ENCODE results near the gene FAAP20.

FAAP20 gene

DNA sequence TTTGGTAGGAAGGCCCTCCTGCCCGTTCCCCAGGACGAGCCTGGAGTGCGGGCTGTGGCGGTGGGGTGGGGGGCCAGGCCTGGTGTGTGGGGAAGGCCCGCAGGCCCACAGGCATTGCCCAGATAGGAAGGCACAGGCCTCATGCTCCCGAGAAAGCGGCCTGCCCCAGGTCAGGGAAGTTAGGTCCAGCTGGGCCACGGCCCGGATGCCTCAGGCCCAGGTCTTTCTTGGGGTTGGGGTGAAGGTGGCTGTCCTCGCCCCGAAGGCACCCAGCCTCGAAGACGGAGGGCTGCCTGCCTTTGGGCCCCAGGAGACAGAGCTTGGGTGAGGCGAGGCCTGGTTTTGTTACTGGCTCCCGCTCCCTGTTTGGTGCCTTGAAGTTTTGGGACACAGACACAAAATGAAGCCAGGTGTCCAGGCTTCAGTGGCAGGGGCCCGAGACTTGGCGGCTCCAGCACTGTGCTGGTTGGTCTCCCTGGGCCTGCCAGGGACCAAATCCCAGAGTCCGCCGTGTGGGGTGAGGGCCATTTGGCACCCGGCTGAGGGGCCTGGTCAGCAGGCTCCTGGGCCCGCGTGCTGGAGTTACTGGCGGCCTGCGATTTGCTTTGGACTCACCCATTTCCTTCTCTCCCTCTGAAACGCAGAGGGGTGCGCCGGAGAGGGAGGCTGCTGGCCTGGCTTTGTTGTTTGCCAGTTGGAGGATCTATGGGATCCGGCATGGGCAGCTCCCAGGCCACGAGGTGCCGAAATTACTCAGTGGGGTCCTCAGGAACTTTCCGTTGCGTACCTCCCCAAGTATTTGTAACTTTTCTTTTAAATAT is 35.5 kb upstream of the FAAP20 start:
- DNase-seq, result no peak

DNA sequence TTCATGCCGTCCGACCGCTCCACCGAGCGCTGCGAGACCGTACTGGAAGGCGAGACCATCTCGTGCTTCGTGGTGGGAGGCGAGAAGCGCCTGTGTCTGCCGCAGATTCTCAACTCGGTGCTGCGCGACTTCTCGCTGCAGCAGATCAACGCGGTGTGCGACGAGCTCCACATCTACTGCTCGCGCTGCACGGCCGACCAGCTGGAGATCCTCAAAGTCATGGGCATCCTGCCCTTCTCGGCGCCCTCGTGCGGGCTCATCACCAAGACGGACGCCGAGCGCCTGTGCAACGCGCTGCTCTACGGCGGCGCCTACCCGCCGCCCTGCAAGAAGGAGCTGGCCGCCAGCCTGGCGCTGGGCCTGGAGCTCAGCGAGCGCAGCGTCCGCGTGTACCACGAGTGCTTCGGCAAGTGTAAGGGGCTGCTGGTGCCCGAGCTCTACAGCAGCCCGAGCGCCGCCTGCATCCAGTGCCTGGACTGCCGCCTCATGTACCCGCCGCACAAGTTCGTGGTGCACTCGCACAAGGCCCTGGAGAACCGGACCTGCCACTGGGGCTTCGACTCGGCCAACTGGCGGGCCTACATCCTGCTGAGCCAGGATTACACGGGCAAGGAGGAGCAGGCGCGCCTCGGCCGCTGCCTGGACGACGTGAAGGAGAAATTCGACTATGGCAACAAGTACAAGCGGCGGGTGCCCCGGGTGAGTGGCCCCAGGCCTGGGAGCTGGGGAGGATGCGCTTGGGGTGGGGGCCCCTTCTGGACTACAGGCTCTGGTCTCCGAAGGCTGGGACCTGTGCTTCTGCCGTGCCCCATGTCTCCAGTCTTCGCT is 34.7 kb upstream of the FAAP20 start:
- DNase-seq, result peak; percentile 16 to 35

DNA sequence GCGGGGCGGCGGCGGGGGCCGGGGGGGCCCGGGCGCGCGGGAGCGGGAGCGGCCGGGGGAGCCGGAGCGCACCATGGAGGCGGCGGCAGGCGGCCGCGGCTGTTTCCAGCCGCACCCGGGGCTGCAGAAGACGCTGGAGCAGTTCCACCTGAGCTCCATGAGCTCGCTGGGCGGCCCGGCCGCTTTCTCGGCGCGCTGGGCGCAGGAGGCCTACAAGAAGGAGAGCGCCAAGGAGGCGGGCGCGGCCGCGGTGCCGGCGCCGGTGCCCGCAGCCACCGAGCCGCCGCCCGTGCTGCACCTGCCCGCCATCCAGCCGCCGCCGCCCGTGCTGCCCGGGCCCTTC is 34.1 kb upstream of the FAAP20 start:
- DNase-seq, result no peak

DNA sequence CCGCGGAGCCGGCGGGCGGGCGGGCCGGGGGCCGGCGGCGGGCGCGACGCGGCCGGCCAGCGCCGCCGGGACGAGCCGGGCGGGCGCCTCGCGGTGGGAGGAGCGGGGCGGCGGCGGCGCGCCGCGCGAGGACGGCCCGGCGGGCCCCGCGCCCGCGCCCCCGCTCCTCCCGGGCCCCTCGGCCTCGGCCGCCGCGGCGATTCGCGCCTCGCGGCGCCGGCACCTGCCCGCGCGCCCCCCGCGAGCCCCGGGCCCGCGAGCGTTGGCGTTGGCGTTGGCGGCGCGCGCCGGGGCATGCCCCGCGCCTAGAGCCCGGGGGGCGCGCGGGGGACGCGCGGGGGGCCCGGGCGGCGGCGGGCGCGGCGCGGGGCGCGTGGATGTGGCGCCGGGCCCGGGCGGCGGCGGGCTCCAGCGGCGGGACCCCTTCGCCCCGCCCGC is 33.6 kb upstream of the FAAP20 start, which contains the start of gene SKI:
SKI (plus strand) TSS at position 163 of the 438 bp plus-strand sequence. CDS start 448 bp downstream, outside the sequence.
- no peak for DNase-seq

DNA sequence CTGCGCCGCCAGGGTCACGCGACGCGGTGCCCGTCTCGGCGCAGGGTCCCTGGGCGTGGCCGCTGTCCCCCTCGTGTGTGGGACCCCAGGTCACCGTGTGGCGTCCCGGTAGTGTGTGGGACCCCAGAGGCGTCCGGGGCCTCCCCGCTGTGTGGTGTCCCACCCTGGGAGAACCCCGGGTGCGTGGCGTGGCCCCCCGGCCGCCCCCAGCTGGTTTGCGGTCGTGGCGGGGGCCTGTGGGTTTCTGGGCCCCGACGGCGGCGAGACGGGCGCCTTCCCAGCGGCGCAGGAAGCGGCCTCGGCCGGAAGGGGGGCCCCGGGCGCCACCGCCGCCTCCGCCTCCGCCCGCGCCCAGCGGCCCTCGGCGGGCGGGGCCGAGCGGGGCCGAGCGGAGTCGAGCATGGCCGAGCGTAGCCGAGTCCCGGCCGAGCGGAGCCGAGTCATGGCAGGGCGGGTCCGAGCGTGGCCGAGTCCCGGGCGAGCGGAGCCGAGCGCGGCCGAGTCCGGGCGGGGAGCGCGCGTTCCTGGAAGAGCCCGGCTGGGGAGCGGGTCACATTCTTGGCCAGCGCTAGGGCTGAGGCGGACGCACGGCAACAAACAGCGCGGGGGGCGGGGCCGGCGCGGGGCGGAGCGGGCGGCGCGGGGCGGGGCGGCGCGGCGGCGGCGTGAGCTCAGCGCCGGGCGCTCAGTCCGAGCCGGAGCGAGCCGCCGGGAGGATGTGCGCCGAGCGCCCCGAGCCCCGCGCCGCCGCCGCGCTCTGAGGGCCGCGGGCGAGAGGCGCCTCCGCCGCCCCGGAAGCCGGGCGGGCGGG is 33.0 kb upstream of the FAAP20 start:
- DNase-seq, result peak; percentile 86 to 89

DNA sequence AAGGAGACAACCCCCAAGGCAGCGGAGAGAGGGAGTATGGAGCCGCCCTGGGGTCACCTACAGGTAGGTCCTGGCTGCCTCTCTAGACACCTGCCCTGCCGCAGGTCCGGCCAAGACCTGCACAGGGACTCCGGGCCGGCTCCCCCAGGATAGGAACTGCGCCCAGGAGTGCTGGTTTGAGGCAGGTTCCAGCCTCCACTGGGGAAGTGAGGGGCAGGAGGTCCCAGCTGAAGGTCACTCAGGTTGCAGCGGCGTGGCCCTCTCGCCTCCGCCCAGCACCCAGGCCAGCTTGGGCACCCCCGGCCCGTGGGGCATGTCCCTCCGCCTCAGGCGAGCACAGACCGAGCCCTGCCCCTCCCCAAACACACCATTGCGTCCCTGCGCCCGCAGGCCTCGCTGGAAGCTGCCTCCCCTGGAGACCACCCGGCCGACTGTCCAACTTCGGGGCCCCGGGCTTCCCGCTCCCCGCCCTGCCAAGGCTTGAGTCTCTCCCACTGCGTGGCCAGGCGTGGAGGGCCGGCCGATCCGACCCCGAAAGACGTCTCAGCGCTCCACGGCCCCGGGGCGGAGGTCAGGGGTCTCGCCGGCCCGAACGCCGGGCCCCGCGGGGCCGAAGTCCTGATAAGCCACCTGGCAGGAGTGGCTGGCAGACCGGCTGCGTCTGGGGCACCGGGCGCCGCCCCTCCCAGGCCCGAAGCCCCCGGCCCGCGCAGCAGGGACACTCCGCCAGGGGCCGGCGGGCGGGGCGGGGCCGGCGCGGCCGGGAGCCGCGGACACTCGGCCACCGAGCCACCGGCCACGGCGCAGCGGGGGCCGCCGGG is 32.2 kb upstream of the FAAP20 start:
- no peak for DNase-seq

DNA sequence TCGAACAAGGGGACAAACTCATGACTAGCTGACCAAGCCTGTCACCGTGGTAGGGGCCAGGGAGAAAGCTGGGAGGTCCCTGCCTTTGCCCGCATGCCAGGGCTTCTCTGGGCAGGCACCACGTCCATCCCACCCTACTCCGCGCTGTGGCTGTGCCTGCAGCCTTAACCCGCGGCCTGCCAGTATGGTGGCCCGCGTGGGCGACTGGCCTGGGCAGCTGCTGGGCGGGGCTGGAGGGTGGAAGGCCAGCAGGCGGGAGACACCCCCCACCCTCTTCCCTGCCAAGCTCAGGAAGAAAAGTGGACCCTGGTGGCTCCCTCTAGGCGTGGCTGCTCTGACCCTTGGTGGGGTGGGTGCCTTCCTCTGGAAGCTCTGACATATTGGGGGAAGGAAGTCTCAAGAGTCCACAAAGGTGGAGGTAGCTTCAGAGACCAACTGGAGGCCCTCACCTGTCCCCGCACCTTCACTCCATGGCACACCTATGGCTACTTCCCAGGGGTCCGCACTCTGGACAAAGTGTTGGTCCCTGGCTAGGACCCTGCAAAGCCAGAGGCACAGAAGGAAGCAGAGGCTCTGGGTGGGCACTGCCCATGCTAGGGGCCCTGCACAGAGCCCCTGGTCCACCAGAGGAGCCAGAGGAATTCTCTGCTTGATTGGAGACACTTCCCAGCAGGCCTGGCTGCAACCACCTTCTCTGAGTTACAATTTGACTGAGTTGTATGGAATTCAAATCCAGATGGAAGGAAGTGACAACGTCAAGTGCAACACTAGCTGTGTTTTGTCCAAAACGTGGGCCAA is 30.3 kb upstream of the FAAP20 start:
- no peak for DNase-seq

DNA sequence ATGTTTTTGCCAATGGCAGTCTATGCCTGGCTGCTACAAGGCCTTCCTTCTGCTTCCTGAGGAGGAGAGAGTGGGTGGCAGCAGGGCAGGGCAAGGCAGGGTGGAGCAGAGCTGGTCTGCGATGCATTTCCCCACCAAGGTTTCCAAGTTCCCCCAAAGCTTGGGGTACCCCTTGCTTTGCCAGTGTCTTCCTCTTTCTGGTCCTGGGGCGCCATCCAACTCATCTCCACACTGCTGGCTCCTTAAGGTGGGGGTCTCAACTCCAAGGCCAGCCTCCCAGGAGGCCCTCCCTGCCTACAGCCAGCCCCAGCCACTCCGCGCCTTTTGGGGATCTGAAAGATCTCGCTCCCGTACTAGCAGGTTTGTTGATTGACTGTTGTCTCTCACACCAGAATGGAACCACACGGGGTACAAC is 29.6 kb upstream of the FAAP20 start:
- no peak for DNase-seq

DNA sequence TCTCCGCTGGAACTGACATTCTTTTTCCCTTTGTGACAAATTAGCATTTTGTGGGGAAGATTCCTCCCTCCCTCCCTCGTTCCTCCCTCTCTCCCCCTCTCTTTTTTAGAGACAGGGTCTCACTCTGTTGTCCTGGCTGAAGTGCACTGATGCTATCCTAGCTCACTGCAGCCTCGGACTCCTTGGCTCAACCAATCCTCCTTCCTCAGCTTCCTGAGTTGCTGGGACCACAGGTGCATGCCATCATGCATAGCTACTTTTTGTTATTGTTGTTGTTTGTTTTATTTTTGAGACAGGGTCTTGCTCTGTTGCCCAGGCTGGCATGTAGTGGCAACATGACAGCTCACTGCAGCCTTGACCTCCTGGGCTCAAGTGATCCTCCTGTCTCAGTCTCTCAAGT is 26.7 kb upstream of the FAAP20 start:
- no peak for DNase-seq

DNA sequence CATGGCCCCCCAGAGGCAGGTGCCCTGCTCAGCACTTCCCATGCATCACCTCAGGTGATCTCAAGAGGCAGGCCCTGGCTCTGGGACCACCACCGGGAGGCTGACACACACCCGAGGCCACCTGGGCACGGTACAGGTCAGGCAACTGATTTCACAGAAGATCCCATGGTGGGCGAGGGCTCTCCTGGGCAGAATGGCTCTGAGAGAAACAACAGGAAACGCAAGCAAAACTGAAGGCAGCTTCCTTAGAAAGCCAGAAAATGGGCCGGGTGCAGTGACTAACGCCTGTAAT is 22.1 kb upstream of the FAAP20 start:
- DNase-seq, result no peak

DNA sequence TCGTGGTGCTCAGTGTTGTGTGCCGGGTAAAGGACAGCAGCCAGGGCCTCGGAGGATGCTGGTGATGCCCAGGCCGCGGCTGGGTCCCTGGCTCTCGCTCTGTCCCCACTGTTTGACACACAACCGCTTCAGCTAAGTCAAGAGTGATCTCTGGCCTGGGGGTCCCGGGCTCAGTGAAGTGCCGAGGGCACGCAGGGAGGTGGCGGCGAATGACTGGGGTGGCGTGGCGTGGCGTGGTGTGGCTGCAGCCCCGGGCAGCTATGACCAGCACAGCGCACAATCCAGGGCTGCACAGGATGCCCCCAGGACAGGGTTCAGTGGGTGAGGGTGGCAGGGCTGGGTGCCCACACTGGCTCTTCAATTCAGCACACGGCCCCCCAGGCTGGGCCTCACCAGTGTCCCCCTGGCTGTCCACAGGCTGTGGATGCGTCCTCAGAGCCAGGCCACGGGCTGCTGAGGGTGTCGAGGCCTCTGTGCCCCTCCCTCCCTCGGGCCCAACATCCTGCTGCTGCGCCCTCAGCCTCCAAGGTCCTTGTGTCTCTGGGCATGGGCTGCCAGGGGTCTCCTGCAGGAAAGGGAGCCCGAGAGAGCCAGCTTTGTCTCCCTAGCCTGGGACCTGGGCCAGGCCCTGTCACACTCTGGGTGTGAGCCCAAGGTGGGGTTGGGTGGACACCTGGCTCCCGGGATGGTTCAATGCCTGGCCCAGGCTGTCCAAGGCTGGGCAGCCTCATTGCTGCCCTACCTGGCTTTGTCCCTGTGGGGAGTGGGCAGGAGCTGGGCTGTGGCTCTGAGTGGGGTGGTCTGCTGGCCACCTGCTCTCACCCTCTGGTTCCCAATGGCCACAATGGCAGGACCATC is 21.6 kb upstream of the FAAP20 start:
- no peak for DNase-seq

DNA sequence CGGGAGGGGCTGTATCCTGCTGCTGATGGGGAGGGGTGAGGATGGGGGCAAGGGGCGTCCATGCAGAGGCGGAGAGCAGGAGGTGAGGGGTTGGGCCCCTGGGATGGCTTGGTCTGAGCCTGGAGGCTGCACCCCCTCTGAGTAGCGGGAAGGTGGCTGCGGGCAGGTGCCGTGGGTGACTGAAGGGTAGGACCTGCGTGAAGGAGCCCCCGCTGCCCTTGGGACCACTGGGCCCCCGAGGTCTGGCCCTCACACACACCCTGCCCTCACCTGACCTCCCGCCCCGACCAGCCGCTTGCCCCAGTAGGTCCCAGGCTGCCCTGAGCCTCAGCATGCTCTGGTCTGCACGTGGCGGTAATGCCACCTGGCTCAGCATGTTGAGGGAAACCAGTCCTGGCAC is 20.8 kb upstream of the FAAP20 start:
- DNase-seq, result no peak

DNA sequence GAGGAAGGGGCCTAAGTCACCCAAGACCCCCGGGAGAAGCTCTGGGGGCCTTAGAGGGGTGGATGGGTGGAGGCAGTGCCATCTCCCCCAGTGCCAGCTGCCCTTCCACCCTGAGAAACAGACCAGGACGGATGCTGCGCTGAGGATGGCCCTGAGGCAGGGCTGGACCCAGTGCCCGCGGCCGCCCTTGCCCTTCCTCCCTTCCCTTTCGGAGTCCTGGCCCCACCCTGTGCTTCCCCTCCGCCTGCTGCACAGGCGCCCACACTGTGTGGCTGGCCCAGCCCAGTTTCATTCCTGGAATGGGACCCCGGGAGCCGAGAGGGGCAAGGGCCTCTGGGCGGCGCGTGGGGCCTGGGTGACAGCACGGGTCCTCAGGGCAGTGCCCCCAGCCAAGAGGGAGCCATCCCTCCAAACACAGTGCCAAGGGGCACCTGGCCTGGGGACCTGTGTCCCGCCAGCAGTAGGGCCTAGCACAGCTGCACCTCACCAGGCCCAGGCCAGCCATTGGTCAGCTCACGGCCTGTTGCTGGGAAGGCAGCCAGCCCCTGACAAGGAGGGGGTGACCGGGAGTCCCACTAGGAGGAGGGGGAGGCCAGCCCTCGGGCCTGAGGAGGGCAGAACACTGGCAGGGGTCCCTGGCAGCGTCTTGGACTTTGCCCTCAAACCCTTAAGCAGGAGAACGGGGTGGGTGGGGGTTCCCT is 20.1 kb upstream of the FAAP20 start:
- no peak for DNase-seq

DNA sequence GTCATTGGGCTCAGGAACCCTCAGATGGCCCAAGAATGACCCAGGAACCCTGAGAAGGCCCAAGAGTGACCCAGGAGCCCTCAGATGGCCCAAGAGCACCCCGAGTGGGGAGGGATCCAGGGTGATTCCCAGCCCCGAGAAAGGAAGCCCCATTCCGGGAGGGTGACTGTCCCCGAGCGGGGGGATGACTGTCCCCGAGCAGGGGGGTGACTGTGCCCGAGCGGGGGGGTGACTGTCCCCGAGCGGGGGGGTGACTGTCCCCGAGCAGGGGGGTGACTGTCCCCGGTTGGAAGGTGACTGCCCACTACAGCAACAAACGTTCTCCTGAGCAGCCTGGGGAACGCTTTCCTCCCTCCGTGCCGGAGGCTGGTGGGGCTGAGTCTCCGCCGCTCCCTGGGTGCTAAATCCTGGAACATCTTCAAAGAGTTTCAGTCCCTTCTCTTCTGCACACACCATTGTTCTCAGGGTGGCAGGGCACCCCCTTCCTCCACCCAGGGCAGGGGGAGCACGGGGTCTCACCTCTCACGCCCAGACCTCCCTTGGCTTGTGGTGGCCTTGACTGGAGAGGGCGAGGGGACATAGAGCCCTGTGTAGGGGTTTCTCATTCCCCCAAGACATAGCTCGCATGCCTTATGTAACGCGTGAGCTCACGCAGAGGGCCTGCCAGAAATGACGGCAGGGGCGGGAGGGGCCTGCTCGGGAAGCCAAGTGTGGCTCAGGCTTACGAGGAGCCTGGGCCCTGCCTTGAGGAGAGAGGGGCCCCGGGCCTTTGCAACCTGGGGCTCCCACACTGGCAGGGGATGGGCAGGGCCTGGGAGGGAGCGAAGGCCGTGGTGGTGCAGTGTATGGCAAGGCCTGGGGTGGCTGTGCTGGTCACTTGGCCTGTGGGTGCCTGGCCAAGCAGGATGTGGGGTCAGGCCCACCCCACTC is 19.3 kb upstream of the FAAP20 start:
- DNase-seq, result no peak

DNA sequence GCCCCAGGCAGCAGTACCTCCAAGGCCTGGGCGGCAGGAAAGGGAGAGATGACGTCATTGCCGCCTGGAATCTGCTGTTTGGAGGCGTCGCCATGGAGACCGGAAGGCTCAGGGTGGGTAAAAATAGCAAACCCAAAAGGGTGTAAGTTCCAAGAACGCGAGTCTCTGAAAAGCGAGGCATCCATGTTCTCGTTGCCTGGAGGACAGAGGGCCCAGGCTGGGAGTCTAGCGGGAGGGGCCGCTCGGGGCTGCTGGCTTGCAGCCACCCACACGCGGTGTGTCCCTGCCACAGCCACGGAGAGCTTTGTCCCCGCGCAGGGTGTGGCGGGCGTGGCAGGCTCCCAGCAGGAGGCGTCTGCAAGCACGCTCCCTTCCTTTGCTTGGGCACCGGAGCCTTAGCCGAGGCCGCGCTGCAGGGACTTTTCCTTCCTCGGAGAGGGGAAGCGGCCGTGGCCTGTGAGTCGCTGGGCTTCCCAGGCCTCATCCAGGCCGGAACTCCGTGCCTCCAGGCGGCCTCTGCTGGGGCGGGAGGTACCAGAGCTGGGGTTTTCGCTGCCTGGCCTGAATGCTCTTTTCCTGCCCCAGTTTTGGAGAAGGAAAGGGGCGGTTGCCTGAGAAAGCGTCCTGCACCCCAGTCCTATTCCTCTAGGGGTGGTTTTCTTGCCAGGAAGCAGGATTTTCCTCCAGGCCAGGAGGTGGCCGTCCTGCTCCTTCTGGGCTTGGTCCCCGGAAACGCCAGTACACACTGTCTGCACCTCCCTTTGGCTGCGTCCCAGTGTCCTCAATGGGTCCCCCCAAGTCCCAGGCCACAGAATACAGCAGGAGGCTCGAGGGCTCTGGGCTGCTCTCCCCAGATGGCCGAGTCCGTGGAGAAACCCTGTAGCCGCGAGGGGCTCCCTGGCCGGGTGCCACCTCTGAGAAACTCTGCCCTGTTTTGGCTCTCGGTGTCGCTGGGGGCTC is 18.2 kb upstream of the FAAP20 start:
- peak; percentile 34 to 43 for DNase-seq

DNA sequence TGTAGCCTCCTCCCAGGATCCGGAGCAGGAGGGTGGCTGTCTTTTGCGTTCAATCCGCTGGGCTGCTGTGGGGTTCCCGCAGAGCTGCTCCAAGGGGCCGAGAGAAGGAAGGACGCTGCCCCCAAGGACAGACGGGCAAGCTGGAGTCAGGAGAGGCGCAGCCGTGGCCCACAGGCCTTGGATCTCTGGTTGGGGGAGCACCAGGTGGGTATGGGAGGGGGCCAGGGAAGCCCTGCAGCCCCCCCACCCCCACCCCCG is 17.6 kb upstream of the FAAP20 start:
- DNase-seq, result no peak

DNA sequence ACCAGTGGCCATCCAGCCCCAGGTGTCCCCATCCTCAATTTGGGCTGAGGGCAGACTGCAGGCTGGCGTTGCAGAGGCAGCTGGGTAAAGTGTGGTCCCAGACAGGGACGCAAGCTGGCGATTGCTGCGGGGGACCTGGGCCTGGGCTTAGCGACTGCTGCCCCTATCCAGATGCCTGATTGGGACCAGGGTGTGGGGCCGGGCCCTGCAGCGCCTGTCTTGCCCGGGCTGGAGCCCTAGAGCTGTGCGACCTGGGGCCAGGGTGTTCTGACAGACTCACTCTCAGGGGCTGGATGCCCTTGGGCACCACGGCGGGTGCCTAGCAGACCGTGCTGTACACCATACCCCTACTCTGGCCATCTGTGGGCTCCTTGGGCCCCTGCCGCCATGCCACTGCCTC is 16.2 kb upstream of the FAAP20 start:
- no peak for DNase-seq

DNA sequence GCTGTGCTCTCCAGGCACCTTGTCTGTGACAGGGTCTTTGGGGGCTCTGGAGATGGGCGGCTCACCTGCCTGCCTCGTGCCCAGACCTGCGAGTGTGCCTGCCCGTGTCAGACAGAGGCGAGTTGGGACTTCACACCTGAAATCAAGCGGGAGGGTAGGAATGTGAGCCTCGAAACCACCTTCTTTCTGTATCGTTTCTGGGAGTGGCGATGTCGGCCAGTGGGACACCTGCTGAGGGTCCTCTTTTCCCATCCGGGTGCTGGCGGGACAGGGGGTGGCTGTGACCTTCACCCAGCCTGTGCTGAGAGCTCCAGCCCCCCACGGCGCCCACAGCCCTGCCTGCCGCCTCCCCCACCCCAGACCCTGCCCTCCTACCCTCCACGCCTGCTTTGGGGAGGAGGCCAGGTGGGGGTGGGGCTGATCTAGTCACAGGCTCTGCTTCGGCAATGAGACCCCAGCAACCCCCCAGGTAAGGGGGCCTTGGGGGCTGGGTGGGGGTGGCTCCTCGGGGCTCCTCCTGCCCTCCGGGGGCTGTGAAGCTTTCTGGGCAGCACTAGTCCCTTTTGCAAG is 15.6 kb upstream of the FAAP20 start:
- no peak for DNase-seq
